ENCODE results near the gene KCNF1. TPM values are rescaled to one million over a fixed set of nuclear protein-coding genes. Genes with fewer than 3 reads are reported as not detected.

The KCNF1 gene
- total RNA-seq, 2 experiments from 2014 or later: not detected

GRCh38 chr2:10879624-10880585 lies 31.8 kb upstream of the KCNF1 start:
- intact Hi-C loops (cut with micrococcal nuclease): no loop called here
- CTCF ChIA-PET: interaction anchor here (1.0 to 1.5 kb wide), 2 partner anchors 10 to 48 kb away, joined by 3 to 5 read pairs; no protein-coding TSS in a partner anchor
- POLR2A ChIA-PET: no interaction called here
- Mint-ChIP-seq H3K36me3 (ENCODE audit: low read depth) (no peaks in the 10 kb centered on the region), H3K9me3 (no peaks in the 10 kb centered on the region), H3K4me3 (no peak overlapping the region), H3K27ac (no peak overlapping the region), H3K27me3 (peaks cover 9% of the 10 kb centered on the region), H3K4me1 (ENCODE audit: low read depth) (peaks cover 3% of the 10 kb centered on the region)
- no peak for ATAC-seq
- TF ChIP-seq, protein P1, sequence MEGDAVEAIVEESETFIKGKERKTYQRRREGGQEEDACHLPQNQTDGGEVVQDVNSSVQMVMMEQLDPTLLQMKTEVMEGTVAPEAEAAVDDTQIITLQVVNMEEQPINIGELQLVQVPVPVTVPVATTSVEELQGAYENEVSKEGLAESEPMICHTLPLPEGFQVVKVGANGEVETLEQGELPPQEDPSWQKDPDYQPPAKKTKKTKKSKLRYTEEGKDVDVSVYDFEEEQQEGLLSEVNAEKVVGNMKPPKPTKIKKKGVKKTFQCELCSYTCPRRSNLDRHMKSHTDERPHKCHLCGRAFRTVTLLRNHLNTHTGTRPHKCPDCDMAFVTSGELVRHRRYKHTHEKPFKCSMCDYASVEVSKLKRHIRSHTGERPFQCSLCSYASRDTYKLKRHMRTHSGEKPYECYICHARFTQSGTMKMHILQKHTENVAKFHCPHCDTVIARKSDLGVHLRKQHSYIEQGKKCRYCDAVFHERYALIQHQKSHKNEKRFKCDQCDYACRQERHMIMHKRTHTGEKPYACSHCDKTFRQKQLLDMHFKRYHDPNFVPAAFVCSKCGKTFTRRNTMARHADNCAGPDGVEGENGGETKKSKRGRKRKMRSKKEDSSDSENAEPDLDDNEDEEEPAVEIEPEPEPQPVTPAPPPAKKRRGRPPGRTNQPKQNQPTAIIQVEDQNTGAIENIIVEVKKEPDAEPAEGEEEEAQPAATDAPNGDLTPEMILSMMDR (IDR thresholded peaks at IDR 0.05): no peak
- DNase-seq: no peak

DNA sequence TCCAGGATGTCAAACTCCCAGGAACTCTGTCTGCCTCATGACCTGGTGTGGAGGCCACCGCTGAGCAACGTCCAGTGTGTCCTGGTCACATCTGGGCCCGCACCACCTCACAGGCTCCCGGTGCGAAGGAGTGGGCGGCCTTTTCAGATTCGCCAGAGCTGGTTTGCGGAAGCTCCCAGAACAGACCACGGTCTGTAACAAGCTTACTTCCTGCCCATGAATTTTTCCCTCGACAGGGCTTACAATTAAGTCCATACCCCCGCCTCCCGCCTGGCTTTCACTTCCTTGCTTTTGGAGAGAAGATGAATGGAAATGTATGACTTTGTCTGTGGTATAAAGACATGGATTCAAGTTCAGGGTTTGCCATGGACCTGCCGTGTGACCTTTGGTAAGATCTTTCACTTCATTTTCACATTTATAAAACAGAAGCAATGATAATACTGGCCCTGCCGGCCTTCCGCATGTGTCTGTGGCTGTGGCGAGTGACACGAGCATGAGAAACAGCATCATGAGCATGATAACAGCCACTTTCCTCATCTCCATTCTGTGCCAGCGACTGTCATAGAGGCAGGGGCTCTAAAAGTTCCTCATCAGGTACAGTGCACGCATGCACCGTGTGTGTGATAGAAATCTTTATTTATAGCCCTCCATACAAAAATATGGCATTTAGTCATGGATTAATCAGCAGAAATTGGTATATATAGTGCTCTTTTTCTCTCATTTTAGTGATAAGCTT lies 31.0 kb upstream of the KCNF1 start:
- ChIA-PET CTCF (interaction anchor here (1.0 to 1.5 kb wide), 2 partner anchors 9 to 48 kb away, joined by 3 to 5 read pairs; no protein-coding TSS in a partner anchor), POLR2A (no interaction called here)
- Mint-ChIP-seq H3K27me3 (peaks cover 7% of the 10 kb centered on the region), H3K9me3 (no peaks in the 10 kb centered on the region), H3K4me3 (no peak overlapping the region), H3K27ac (no peak overlapping the region), H3K36me3 (ENCODE audit: low read depth) (no peaks in the 10 kb centered on the region), H3K4me1 (ENCODE audit: low read depth) (peaks cover 3% of the 10 kb centered on the region)
- DNase-seq: no peak
- intact Hi-C loops (cut with micrococcal nuclease): no loop called here
- TF ChIP-seq, protein P1 (IDR thresholded peaks at IDR 0.05): no peak
- ATAC-seq: no peak

- ChIA-PET POLR2A (no interaction called here), CTCF (no interaction called here)
- TF ChIP-seq, protein P1 (IDR thresholded peaks at IDR 0.05): no peak
- Mint-ChIP-seq H3K9me3 (no peaks in the 10 kb centered on the region), H3K36me3 (ENCODE audit: low read depth) (no peaks in the 10 kb centered on the region), H3K27ac (no peak overlapping the region), H3K27me3 (peaks cover 5% of the 10 kb centered on the region), H3K4me1 (ENCODE audit: low read depth) (peaks cover 1% of the 10 kb centered on the region), H3K4me3 (no peak overlapping the region)
- DNase-seq (no peak), ATAC-seq (no peak)
- intact Hi-C loops (cut with micrococcal nuclease): no loop called here
Measured at GRCh38 chr2:10882568-10882967, 29.2 kb upstream of the KCNF1 start.

GRCh38 chr2:10883066-10883465 lies 28.7 kb upstream of the KCNF1 start:
- DNase-seq: no peak
- intact Hi-C loops (cut with micrococcal nuclease): no loop called here
- TF ChIP-seq, protein P1 (IDR thresholded peaks at IDR 0.05): no peak
- Mint-ChIP-seq H3K27me3 (peaks cover 3% of the 10 kb centered on the region), H3K27ac (no peak overlapping the region), H3K4me1 (ENCODE audit: low read depth) (no peaks in the 10 kb centered on the region), H3K36me3 (ENCODE audit: low read depth) (no peaks in the 10 kb centered on the region), H3K9me3 (no peaks in the 10 kb centered on the region), H3K4me3 (no peak overlapping the region)
- ATAC-seq: no peak
- POLR2A ChIA-PET: interaction anchor here (0.7 kb wide), 1 partner anchor 12 kb away, joined by 3 read pairs; no protein-coding TSS in a partner anchor
- CTCF ChIA-PET: no interaction called here

Data from activated CD8-positive, alpha-beta T cell treated with anti-CD3 and anti-CD28 coated beads for 36 hours (primary cell).